ENCODE measurements around the gene LYZL2. TPM values are rescaled to one million over a fixed set of nuclear protein-coding genes. Genes with fewer than 3 reads are reported as not detected.
"Not testable (repeated sequence)": the region's sequence is repeated elsewhere in the genome, so short reads cannot be mapped to it uniquely, and the experiment has no call there.

LYZL2 gene
- total RNA-seq, 1 donor: not detected

DNA sequence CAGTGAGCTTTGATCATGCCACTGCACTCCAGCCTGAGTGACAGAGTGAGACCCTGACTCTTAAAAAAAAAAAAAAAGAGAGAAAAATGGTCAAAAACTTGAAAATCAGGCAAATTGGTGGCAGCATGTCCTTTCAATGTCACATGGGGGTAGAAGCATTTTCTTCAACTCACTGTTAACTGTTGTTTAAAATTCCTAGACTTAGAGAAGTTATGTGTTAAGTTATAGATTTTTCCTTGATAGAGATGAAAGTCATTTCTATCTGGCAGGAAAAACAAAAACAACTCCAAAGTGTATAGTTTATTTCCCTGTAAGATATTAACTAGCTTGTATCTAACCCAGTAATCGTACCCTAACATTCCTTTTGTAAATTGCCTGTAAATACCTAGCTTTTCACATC lies 26.8 kb downstream of the LYZL2 start:
- Histone ChIP-seq H3K4me3 (ENCODE audit: insufficient read depth, low read length) (no peak overlapping the region), H3K79me2 (ENCODE audit: insufficient read depth, low read length) (no peaks in the 10 kb centered on the region), H3K4me1 (ENCODE audit: insufficient read depth, low read length) (peaks cover 12% of the 10 kb centered on the region), H3K4me2 (ENCODE audit: insufficient read depth, low read length) (no peak overlapping the region), H3K9me3 (ENCODE audit: low read depth, low read length) (no peaks in the 10 kb centered on the region), H4K20me1 (ENCODE audit: insufficient read depth, low read length) (no peaks in the 10 kb centered on the region), H3K27me3 (ENCODE audit: insufficient read depth, low read length) (peaks cover 2% of the 10 kb centered on the region), H2AFZ (ENCODE audit: low read length) (no peak overlapping the region), H3K27ac (ENCODE audit: low read depth, low read length) (no peak overlapping the region), H3K36me3 (ENCODE audit: insufficient read depth, low read length) (no peaks in the 10 kb centered on the region)
- no peak for DNase-seq (ENCODE audit: insufficient read length, low spot score, missing footprints)
- TF ChIP-seq CTCF (IDR thresholded peaks at IDR 0.05; ENCODE audit: extremely low read depth, low read depth, low read length): no peak

DNA sequence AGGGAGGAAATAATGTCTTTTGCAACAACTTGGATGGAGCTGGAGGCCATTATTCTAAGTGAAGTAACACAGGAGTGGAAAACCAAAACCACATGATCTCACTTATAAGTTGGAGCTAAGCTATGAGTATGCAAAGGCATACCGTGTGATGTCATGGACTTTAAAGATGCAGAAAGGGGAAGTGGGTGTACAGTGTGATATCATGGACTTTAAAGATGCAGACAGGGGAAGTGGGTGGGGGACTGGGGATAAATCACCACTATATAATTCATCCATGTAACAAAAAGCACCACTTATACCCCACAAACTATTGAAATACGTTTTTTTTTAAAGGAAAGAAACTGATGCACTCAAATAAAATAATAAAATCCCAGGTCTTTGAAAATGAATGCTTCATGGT lies 29.5 kb downstream of the LYZL2 start:
- peaks cover 2% of the 10 kb centered on the region for H3K27me3 ChIP-seq (ENCODE audit: insufficient read depth, low read length)
- H2AFZ ChIP-seq (ENCODE audit: low read length): no peak overlapping the region
- H3K36me3 ChIP-seq (ENCODE audit: insufficient read depth, low read length): no peaks in the 10 kb centered on the region
- H4K20me1 ChIP-seq (ENCODE audit: insufficient read depth, low read length): no peaks in the 10 kb centered on the region
- peaks cover 3% of the 10 kb centered on the region for H3K4me1 ChIP-seq (ENCODE audit: insufficient read depth, low read length)
- H3K27ac ChIP-seq (ENCODE audit: low read depth, low read length): no peak overlapping the region
- no peaks in the 10 kb centered on the region for H3K9me3 ChIP-seq (ENCODE audit: low read depth, low read length)
- no peak overlapping the region for H3K4me3 ChIP-seq (ENCODE audit: insufficient read depth, low read length)
- no peak overlapping the region for H3K4me2 ChIP-seq (ENCODE audit: insufficient read depth, low read length)
- TF ChIP-seq CTCF (IDR thresholded peaks at IDR 0.05; ENCODE audit: extremely low read depth, low read depth, low read length): no peak
- no peaks in the 10 kb centered on the region for H3K79me2 ChIP-seq (ENCODE audit: insufficient read depth, low read length)
- DNase-seq (ENCODE audit: insufficient read length, low spot score, missing footprints): no peak

DNA sequence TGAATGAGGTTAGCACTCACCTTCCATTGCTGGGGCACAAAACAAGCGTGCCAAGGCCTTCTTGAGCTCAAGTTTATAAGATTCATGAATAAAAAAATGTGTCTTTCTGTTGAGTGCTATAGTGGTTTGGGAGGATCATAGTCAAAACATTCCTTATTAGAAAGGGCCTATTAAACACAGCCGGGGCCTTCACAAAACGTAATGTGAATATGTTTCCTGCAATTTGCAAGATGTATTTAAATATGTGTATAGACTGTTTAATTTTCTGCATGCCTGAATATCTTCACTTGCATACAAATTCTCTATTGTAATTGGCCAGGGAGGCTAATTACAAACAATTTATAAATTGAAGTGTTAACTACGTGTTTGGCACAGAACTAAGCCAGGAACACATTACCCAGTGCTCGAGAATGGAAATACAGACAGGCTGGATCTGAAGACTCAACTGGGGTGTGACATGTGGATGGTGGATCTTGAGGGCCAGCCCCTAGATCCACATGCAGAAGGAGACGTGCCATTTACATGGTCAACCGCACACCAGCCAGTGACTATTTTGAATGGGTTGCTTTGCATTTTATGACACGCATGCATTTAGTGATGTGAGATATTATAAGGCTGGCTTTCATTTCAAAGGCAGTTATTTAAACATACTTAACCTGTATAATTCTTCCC lies 31.3 kb downstream of the LYZL2 start:
- TF ChIP-seq CTCF (IDR thresholded peaks at IDR 0.05; ENCODE audit: extremely low read depth, low read depth, low read length): no peak
- Histone ChIP-seq H3K9me3 (ENCODE audit: low read depth, low read length) (no peaks in the 10 kb centered on the region), H3K4me3 (ENCODE audit: insufficient read depth, low read length) (no peak overlapping the region), H3K27ac (ENCODE audit: low read depth, low read length) (no peak overlapping the region), H4K20me1 (ENCODE audit: insufficient read depth, low read length) (no peaks in the 10 kb centered on the region), H3K4me1 (ENCODE audit: insufficient read depth, low read length) (no peaks in the 10 kb centered on the region), H3K4me2 (ENCODE audit: insufficient read depth, low read length) (no peak overlapping the region), H3K27me3 (ENCODE audit: insufficient read depth, low read length) (peaks cover 11% of the 10 kb centered on the region), H3K36me3 (ENCODE audit: insufficient read depth, low read length) (no peaks in the 10 kb centered on the region), H3K79me2 (ENCODE audit: insufficient read depth, low read length) (no peaks in the 10 kb centered on the region), H2AFZ (ENCODE audit: low read length) (no peak overlapping the region)
- no peak for DNase-seq (ENCODE audit: insufficient read length, low spot score, missing footprints)

DNA sequence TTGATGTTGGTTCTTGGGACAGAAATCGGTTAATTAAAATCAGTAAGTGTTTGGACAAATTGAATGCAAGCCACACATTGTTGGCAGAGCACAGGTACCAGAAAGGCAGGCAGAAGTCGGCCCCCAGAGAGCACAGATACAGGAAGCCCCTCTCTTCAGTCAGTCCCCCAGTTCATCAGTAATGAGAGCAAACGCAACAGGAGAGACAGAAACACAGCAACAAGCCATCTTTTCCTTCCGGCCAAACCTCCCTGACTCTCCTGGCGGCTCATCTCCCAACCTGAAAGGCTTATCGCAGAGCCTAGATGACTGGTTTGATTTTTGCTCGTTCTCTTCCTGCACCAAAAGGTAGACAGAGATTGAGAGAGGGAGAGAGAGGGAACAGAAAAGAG lies 32.1 kb downstream of the LYZL2 start:
- not testable (repeated sequence) for H3K4me3 ChIP-seq (ENCODE audit: insufficient read depth, low read length); H3K4me1 ChIP-seq (ENCODE audit: insufficient read depth, low read length); H3K9me3 ChIP-seq (ENCODE audit: low read depth, low read length); H3K79me2 ChIP-seq (ENCODE audit: insufficient read depth, low read length); H3K4me2 ChIP-seq (ENCODE audit: insufficient read depth, low read length); H4K20me1 ChIP-seq (ENCODE audit: insufficient read depth, low read length); DNase-seq (ENCODE audit: insufficient read length, low spot score, missing footprints); H2AFZ ChIP-seq (ENCODE audit: low read length); H3K27ac ChIP-seq (ENCODE audit: low read depth, low read length); H3K36me3 ChIP-seq (ENCODE audit: insufficient read depth, low read length)
- peaks cover 12% of the 10 kb centered on the region for H3K27me3 ChIP-seq (ENCODE audit: insufficient read depth, low read length)

GRCh38 chr10:30596493-30597432 lies 32.8 kb downstream of the LYZL2 start:
- not testable (repeated sequence) for H3K79me2 ChIP-seq (ENCODE audit: insufficient read depth, low read length); H3K4me2 ChIP-seq (ENCODE audit: insufficient read depth, low read length); H4K20me1 ChIP-seq (ENCODE audit: insufficient read depth, low read length)

More at GRCh38 chr10:30596493-30597432, 32.8 kb downstream of the LYZL2 start:
- H3K4me3 ChIP-seq (ENCODE audit: insufficient read depth, low read length); H3K9me3 ChIP-seq (ENCODE audit: low read depth, low read length); DNase-seq (ENCODE audit: insufficient read length, low spot score, missing footprints); H3K4me1 ChIP-seq (ENCODE audit: insufficient read depth, low read length); H3K36me3 ChIP-seq (ENCODE audit: insufficient read depth, low read length); H3K27ac ChIP-seq (ENCODE audit: low read depth, low read length); H2AFZ ChIP-seq (ENCODE audit: low read length): not testable (repeated sequence)
- peaks cover 12% of the 10 kb centered on the region for H3K27me3 ChIP-seq (ENCODE audit: insufficient read depth, low read length)

Measured in osteoblast (primary cell).